GM19452 (cell line): Measurements from ENCODE around the gene NPIPB9.

ENCODE experiments used
- ATAC-seq: cut with Tn5 transposase; IDR thresholded peaks from one replicate; pipeline ENCODE4 v1.9.1; 2021; ENCODE audit not compliant: unreplicated experiment

Gene NPIPB9

GRCh38 chr16:28821874-28822519, 70.4 kb downstream of the NPIPB9 start:
- no peak for ATAC-seq
